AG04449 (cell line): ENCODE results near the gene VSIG1.
A peak's percentile ranks its signal among the peaks of the same experiment; 100 is the strongest.

ENCODE experiments used
- CTCF ChIA-PET: fragments of 350-600 bp; formaldehyde crosslinking; extraction: SDS; loops from one replicate; lab custom pipeline; 2021; ENCODE audit warnings: antibody characterized with exemption; lab: Yijun Ruan, JAX
- POLR2A ChIA-PET: fragments of 400-600, 350-600 bp; formaldehyde crosslinking; extraction: SDS; loops from one replicate; lab custom pipeline; 2020; ENCODE audit warnings: antibody characterized with exemption, inconsistent platforms; lab: Yijun Ruan, JAX
- DNase-seq: peaks from one replicate; pipeline ENCODE4 v3.0.0-alpha.2; 2010; ENCODE audit warnings: low read depth, low spot score
- H3K4me3 ChIP-seq: 2 replicates; pipeline ENCODE4 v1.5.1; 2011; ENCODE audit warnings: low read depth, mild to moderate bottlenecking, control low read depth, low read length
- CTCF ChIP-seq: IDR thresholded peaks from one replicate; pipeline ENCODE4 v1.5.1; 2011; ENCODE audit warnings: mild to moderate bottlenecking, moderate library complexity, low read length, control low read depth, inconsistent platforms; ENCODE audit not compliant: insufficient read depth; ENCODE audit errors: missing control alignments

Gene VSIG1

GRCh38 chrX:108091264-108091877, 46.5 kb downstream of the VSIG1 start, which contains the start of the genes ATG4A and PSMD10:
Gene ATG4A (plus strand): TSS chrX:108091778. CDS start chrX:108091827, 49 bp downstream.
Gene PSMD10 (minus strand): TSS chrX:108091542. CDS start chrX:108091520, 22 bp downstream.
- TF ChIP-seq CTCF, result no peak
- DNase-seq, result peak; percentile 72
- peak within 1 kb of the TSS; percentile 72 for H3K4me3 ChIP-seq
- POLR2A ChIA-PET, result no interaction called here
- CTCF ChIA-PET, result no interaction called here

GRCh38 chrX:108091878-108092291, 47.0 kb downstream of the VSIG1 start:
- peak overlapping the region; percentile 72 for H3K4me3 ChIP-seq
- CTCF ChIA-PET, result no interaction called here
- no peak for TF ChIP-seq CTCF
- POLR2A ChIA-PET, result no interaction called here
- DNase-seq, result no peak

- no peak for TF ChIP-seq CTCF
- no peak for DNase-seq
- H3K4me3 ChIP-seq, result no peak overlapping the region
- ChIA-PET POLR2A (no interaction called here), CTCF (no interaction called here)
Measured at GRCh38 chrX:108097380-108097779, 52.5 kb downstream of the VSIG1 start.

- ChIA-PET POLR2A (no interaction called here), CTCF (no interaction called here)
- TF ChIP-seq CTCF, result no peak
- DNase-seq, result no peak
- no peak overlapping the region for H3K4me3 ChIP-seq
Measured at GRCh38 chrX:108105473-108105872, 60.6 kb downstream of the VSIG1 start.

- H3K4me3 ChIP-seq, result no peak overlapping the region
- no peak for TF ChIP-seq CTCF
- DNase-seq, result no peak
- POLR2A ChIA-PET, result no interaction called here
- CTCF ChIA-PET, result no interaction called here
Measured at GRCh38 chrX:108114541-108114940, 69.7 kb downstream of the VSIG1 start.

GRCh38 chrX:108117988-108118387, 73.1 kb downstream of the VSIG1 start:
- POLR2A ChIA-PET, result no interaction called here
- no peak for DNase-seq
- CTCF ChIA-PET, result no interaction called here
- TF ChIP-seq CTCF, result no peak
- H3K4me3 ChIP-seq, result no peak overlapping the region
